ENCODE data around the gene NUCB1.

Gene NUCB1

GRCh38 chr19:48899781-48900476 lies at the start of gene NUCB1:
TSS of gene NUCB1 (plus strand) at chr19:48900312. CDS start at chr19:48900797, 485 bp downstream.
- H3K4me3 ChIP-seq (ENCODE audit: low read length): peak within 1 kb of the TSS; percentile 83
- H3K4me1 ChIP-seq (ENCODE audit: control insufficient read depth, low read depth, low read length): no peaks in the 10 kb centered on the region
- H3K27me3 ChIP-seq (ENCODE audit: control insufficient read depth, insufficient read depth, low read length): no peaks in the 10 kb centered on the region
- no peaks in the 10 kb centered on the region for H3K9me3 ChIP-seq (ENCODE audit: control insufficient read depth, low read depth, low read length)
- H3K27ac ChIP-seq (ENCODE audit: low read length): no peak within 1 kb of the TSS
- H3K9ac ChIP-seq (ENCODE audit: low read length): peak within 1 kb of the TSS; percentile 66
- no peaks in the 10 kb centered on the region for H3K36me3 ChIP-seq (ENCODE audit: control insufficient read depth, low read depth, low read length)

GRCh38 chr19:48852292-48852691 lies 47.8 kb upstream of the NUCB1 start:
- H3K27ac ChIP-seq (ENCODE audit: low read length): no peak overlapping the region
- no peak overlapping the region for H3K9ac ChIP-seq (ENCODE audit: low read length)
- no peak overlapping the region for H3K4me3 ChIP-seq (ENCODE audit: low read length)
- no peaks in the 10 kb centered on the region for H3K9me3 ChIP-seq (ENCODE audit: control insufficient read depth, low read depth, low read length)
- H3K27me3 ChIP-seq (ENCODE audit: control insufficient read depth, insufficient read depth, low read length): no peaks in the 10 kb centered on the region
- H3K4me1 ChIP-seq (ENCODE audit: control insufficient read depth, low read depth, low read length): no peaks in the 10 kb centered on the region
- H3K36me3 ChIP-seq (ENCODE audit: control insufficient read depth, low read depth, low read length): peaks cover 3% of the 10 kb centered on the region

GRCh38 chr19:48853483-48853882 lies 46.6 kb upstream of the NUCB1 start:
- H3K36me3 ChIP-seq (ENCODE audit: control insufficient read depth, low read depth, low read length): peaks cover 3% of the 10 kb centered on the region
- no peaks in the 10 kb centered on the region for H3K4me1 ChIP-seq (ENCODE audit: control insufficient read depth, low read depth, low read length)
- H3K4me3 ChIP-seq (ENCODE audit: low read length): no peak overlapping the region
- H3K9me3 ChIP-seq (ENCODE audit: control insufficient read depth, low read depth, low read length): no peaks in the 10 kb centered on the region
- H3K27ac ChIP-seq (ENCODE audit: low read length): no peak overlapping the region
- H3K9ac ChIP-seq (ENCODE audit: low read length): no peak overlapping the region
- H3K27me3 ChIP-seq (ENCODE audit: control insufficient read depth, insufficient read depth, low read length): no peaks in the 10 kb centered on the region

GRCh38 chr19:48854103-48854502 lies 46.0 kb upstream of the NUCB1 start:
- no peak overlapping the region for H3K27ac ChIP-seq (ENCODE audit: low read length)
- no peaks in the 10 kb centered on the region for H3K4me1 ChIP-seq (ENCODE audit: control insufficient read depth, low read depth, low read length)
- H3K4me3 ChIP-seq (ENCODE audit: low read length): no peak overlapping the region
- H3K27me3 ChIP-seq (ENCODE audit: control insufficient read depth, insufficient read depth, low read length): no peaks in the 10 kb centered on the region
- peaks cover 3% of the 10 kb centered on the region for H3K36me3 ChIP-seq (ENCODE audit: control insufficient read depth, low read depth, low read length)
- no peak overlapping the region for H3K9ac ChIP-seq (ENCODE audit: low read length)
- no peaks in the 10 kb centered on the region for H3K9me3 ChIP-seq (ENCODE audit: control insufficient read depth, low read depth, low read length)

- no peak overlapping the region for H3K9ac ChIP-seq (ENCODE audit: low read length)
- H3K36me3 ChIP-seq (ENCODE audit: control insufficient read depth, low read depth, low read length): peaks cover 3% of the 10 kb centered on the region
- H3K4me1 ChIP-seq (ENCODE audit: control insufficient read depth, low read depth, low read length): no peaks in the 10 kb centered on the region
- H3K27me3 ChIP-seq (ENCODE audit: control insufficient read depth, insufficient read depth, low read length): no peaks in the 10 kb centered on the region
- H3K9me3 ChIP-seq (ENCODE audit: control insufficient read depth, low read depth, low read length): no peaks in the 10 kb centered on the region
- H3K4me3 ChIP-seq (ENCODE audit: low read length): no peak overlapping the region
- no peak overlapping the region for H3K27ac ChIP-seq (ENCODE audit: low read length)
Observed at GRCh38 chr19:48856921-48857320, 43.2 kb upstream of the NUCB1 start.

- H3K4me3 ChIP-seq (ENCODE audit: low read length): no peak overlapping the region
- H3K9me3 ChIP-seq (ENCODE audit: control insufficient read depth, low read depth, low read length): no peaks in the 10 kb centered on the region
- no peak overlapping the region for H3K27ac ChIP-seq (ENCODE audit: low read length)
- H3K36me3 ChIP-seq (ENCODE audit: control insufficient read depth, low read depth, low read length): no peaks in the 10 kb centered on the region
- H3K4me1 ChIP-seq (ENCODE audit: control insufficient read depth, low read depth, low read length): no peaks in the 10 kb centered on the region
- H3K27me3 ChIP-seq (ENCODE audit: control insufficient read depth, insufficient read depth, low read length): no peaks in the 10 kb centered on the region
- no peak overlapping the region for H3K9ac ChIP-seq (ENCODE audit: low read length)
Observed at GRCh38 chr19:48858984-48859710, 41.0 kb upstream of the NUCB1 start.

- H3K9ac ChIP-seq (ENCODE audit: low read length): no peak overlapping the region
- H3K4me3 ChIP-seq (ENCODE audit: low read length): no peak overlapping the region
Observed at GRCh38 chr19:48859711-48860572, 40.2 kb upstream of the NUCB1 start.

GRCh38 chr19:48861313-48861712 lies 38.8 kb upstream of the NUCB1 start:
- Histone ChIP-seq H3K27ac (ENCODE audit: low read length) (no peak overlapping the region), H3K36me3 (ENCODE audit: control insufficient read depth, low read depth, low read length) (peaks cover 2% of the 10 kb centered on the region), H3K4me3 (ENCODE audit: low read length) (no peak overlapping the region), H3K9ac (ENCODE audit: low read length) (no peak overlapping the region), H3K27me3 (ENCODE audit: control insufficient read depth, insufficient read depth, low read length) (no peaks in the 10 kb centered on the region), H3K4me1 (ENCODE audit: control insufficient read depth, low read depth, low read length) (no peaks in the 10 kb centered on the region), H3K9me3 (ENCODE audit: control insufficient read depth, low read depth, low read length) (no peaks in the 10 kb centered on the region)

More at GRCh38 chr19:48859711-48860572, 40.2 kb upstream of the NUCB1 start:
- Histone ChIP-seq H3K9me3 (ENCODE audit: control insufficient read depth, low read depth, low read length) (no peaks in the 10 kb centered on the region), H3K4me1 (ENCODE audit: control insufficient read depth, low read depth, low read length) (no peaks in the 10 kb centered on the region), H3K27ac (ENCODE audit: low read length) (no peak overlapping the region), H3K36me3 (ENCODE audit: control insufficient read depth, low read depth, low read length) (peaks cover 2% of the 10 kb centered on the region), H3K27me3 (ENCODE audit: control insufficient read depth, insufficient read depth, low read length) (no peaks in the 10 kb centered on the region)

GRCh38 chr19:48862827-48863226 lies 37.3 kb upstream of the NUCB1 start:
- H3K4me1 ChIP-seq (ENCODE audit: control insufficient read depth, low read depth, low read length): peaks cover 4% of the 10 kb centered on the region
- peaks cover 2% of the 10 kb centered on the region for H3K36me3 ChIP-seq (ENCODE audit: control insufficient read depth, low read depth, low read length)
- H3K27me3 ChIP-seq (ENCODE audit: control insufficient read depth, insufficient read depth, low read length): no peaks in the 10 kb centered on the region
- no peaks in the 10 kb centered on the region for H3K9me3 ChIP-seq (ENCODE audit: control insufficient read depth, low read depth, low read length)
- no peak overlapping the region for H3K9ac ChIP-seq (ENCODE audit: low read length)
- no peak overlapping the region for H3K27ac ChIP-seq (ENCODE audit: low read length)
- H3K4me3 ChIP-seq (ENCODE audit: low read length): no peak overlapping the region

GRCh38 chr19:48866692-48867091 lies 33.4 kb upstream of the NUCB1 start:
- Histone ChIP-seq H3K9me3 (ENCODE audit: control insufficient read depth, low read depth, low read length) (no peaks in the 10 kb centered on the region), H3K9ac (ENCODE audit: low read length) (no peak overlapping the region), H3K27me3 (ENCODE audit: control insufficient read depth, insufficient read depth, low read length) (no peaks in the 10 kb centered on the region), H3K27ac (ENCODE audit: low read length) (no peak overlapping the region), H3K36me3 (ENCODE audit: control insufficient read depth, low read depth, low read length) (peaks cover 2% of the 10 kb centered on the region), H3K4me1 (ENCODE audit: control insufficient read depth, low read depth, low read length) (peaks cover 16% of the 10 kb centered on the region), H3K4me3 (ENCODE audit: low read length) (no peak overlapping the region)

GRCh38 chr19:48867123-48867745 lies 32.9 kb upstream of the NUCB1 start:
- H3K27me3 ChIP-seq (ENCODE audit: control insufficient read depth, insufficient read depth, low read length): no peaks in the 10 kb centered on the region
- no peaks in the 10 kb centered on the region for H3K9me3 ChIP-seq (ENCODE audit: control insufficient read depth, low read depth, low read length)
- no peak overlapping the region for H3K9ac ChIP-seq (ENCODE audit: low read length)
- H3K36me3 ChIP-seq (ENCODE audit: control insufficient read depth, low read depth, low read length): peaks cover 2% of the 10 kb centered on the region
- H3K4me3 ChIP-seq (ENCODE audit: low read length): peak overlapping the region; percentile 60
- H3K4me1 ChIP-seq (ENCODE audit: control insufficient read depth, low read depth, low read length): peaks cover 16% of the 10 kb centered on the region
- H3K27ac ChIP-seq (ENCODE audit: low read length): no peak overlapping the region
